ENCODE data around the gene TNIK. TPM values are rescaled to one million over a fixed set of nuclear protein-coding genes. Genes with fewer than 3 reads are reported as not detected.

Gene TNIK
- total RNA-seq, 1 donor from 2014 or later, result 1.5 TPM

DNA sequence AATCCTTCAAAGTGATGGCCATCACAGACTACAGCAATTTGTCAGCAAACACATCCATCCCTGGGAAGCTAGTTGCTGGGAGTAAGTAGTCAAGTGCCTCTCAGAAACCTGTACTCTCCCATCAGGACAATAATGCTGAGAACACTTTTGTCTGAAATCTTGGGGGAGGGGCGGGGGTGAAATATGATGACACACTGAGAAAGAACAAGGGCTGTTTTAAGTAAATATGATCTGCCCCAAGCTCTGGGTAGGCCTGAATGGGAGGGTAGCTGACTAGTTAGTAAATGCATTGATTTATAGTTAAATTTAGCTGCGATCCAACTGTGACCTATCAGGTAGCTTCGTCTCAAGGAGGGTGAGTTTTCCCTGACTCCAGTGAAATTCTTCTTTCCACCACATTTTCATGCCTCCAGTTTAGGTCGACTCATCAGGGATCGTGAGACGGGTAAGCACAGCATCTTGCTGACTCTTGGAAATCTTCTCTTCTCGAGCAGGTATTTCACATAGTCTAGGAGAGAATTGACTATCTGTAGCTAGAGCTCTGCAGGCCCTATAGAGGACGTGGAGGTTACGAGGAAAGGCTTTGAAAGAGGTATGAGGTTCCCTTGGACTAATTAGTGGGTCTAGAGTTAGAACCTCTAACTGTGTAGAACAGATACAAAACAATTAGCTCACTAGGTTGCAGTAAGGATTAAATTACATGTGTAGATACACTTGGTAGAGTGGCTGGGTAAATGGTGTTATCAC is 220.3 kb downstream of the TNIK start:
- no peak overlapping the region for H3K4me3 Mint-ChIP-seq (ENCODE audit: unreplicated experiment)

DNA sequence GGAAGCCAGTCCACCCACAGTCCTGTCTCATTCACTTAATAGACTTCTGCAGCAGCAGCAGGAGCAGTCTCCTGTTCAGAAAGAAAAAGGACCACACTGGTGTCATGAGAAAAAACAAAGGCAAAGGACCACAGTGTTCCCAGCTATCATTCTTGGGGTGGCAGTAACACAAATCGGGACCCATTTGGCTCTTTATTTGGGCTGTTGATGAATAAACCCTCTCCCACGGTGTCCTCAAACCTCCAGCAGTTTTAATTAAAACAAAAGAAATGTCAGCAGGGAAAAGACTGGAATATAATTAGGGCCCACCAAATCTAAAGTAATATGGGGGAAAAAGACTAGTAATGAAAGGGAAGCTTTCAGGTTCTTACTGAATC is 223.2 kb downstream of the TNIK start:
- Mint-ChIP-seq H3K4me3 (ENCODE audit: unreplicated experiment) (no peak overlapping the region), H3K9me3 (ENCODE audit: unreplicated experiment) (peaks cover 4% of the 10 kb centered on the region), H3K36me3 (ENCODE audit: unreplicated experiment) (no peaks in the 10 kb centered on the region), H3K27ac (ENCODE audit: unreplicated experiment) (peak overlapping the region; percentile 38), H3K27me3 (ENCODE audit: unreplicated experiment) (no peaks in the 10 kb centered on the region), H3K4me1 (ENCODE audit: low read depth, unreplicated experiment) (peaks cover 26% of the 10 kb centered on the region)
- DNase-seq, result no peak
- TF ChIP-seq CTCF (IDR thresholded peaks at IDR 0.05; ENCODE audit: partially characterized antibody, unreplicated experiment), result no peak

More for the DNA sequence above, 220.3 kb downstream of the TNIK start:
- Mint-ChIP-seq H3K27ac (ENCODE audit: unreplicated experiment) (peak overlapping the region; percentile 2), H3K36me3 (ENCODE audit: unreplicated experiment) (no peaks in the 10 kb centered on the region), H3K4me1 (ENCODE audit: low read depth, unreplicated experiment) (peaks cover 26% of the 10 kb centered on the region), H3K9me3 (ENCODE audit: unreplicated experiment) (peaks cover 4% of the 10 kb centered on the region), H3K27me3 (ENCODE audit: unreplicated experiment) (no peaks in the 10 kb centered on the region)
- no peak for DNase-seq
- TF ChIP-seq CTCF (IDR thresholded peaks at IDR 0.05; ENCODE audit: partially characterized antibody, unreplicated experiment), result no peak

DNA sequence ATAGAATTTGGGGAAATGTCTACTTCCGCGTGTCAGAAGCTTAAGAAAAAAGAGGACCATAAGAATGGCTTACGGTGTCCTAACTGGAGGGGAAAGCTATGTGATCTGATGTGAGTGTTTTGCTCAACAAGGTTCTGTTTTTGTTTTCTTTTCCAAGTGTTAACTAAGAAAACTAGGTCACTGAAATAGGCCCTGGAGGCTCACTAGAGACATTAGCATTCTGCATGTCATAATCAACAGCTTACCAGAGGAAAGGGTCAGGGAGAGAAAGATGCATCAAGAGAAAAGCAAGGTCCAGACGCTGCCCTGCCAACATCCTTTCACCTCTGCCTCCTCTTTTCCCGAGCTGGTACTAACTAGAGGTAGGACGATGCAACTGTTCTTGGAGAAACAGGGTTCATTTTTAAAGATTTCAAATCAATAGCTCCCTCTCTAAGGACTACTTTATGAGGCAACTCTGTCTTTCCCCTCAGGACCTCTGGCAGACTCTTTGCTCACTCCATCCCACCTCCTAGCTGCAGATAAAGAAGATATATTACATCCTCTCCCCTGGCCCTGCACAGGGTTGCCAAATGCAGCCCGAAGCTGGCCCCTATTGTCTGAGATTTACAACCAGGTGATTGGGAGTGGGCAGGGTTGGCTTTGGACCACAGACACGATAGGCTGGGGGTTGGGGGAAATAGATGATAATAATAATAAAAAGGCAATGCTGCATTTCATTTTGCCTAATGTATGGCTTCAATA is 223.8 kb downstream of the TNIK start:
- Mint-ChIP-seq H3K27me3 (ENCODE audit: unreplicated experiment) (peaks cover under 1% of the 10 kb centered on the region), H3K27ac (ENCODE audit: unreplicated experiment) (no peak overlapping the region), H3K36me3 (ENCODE audit: unreplicated experiment) (no peaks in the 10 kb centered on the region), H3K9me3 (ENCODE audit: unreplicated experiment) (peaks cover 3% of the 10 kb centered on the region), H3K4me1 (ENCODE audit: low read depth, unreplicated experiment) (peaks cover 26% of the 10 kb centered on the region), H3K4me3 (ENCODE audit: unreplicated experiment) (no peak overlapping the region)
- no peak for DNase-seq
- no peak for TF ChIP-seq CTCF (IDR thresholded peaks at IDR 0.05; ENCODE audit: partially characterized antibody, unreplicated experiment)

DNA sequence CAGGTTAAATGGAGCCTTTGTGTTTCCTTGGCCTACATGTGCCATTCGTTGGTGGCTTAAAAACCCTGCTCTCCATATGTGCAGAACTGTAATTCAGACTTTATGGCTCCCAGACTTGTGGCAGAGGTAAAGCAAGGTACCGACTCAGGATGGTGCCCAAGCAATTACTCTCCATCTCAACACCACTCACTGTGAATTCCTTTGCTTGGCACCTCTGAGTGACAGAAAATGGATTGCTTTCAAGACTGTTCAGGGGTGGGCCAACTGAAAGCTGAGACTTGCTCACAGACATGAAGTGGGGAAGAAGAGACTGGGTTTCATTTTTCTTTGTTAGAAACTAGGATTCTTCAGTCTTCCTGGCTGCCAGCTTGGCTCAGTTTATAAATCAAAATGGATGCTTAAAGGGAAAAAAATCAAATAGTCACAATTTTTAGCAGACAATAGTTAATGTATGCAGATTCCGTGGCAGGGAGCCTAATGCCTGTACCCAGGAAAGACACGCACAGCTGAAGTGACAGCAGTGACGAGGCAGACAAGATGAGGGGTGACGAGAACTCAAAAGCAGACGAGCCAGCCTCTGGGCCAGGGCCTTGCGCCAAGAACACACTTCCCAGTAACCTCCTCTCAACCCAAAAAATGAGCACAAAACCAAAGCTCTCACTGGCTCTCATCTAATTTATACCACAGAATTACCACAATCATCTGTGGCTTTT is 225.8 kb downstream of the TNIK start:
- H3K4me3 Mint-ChIP-seq (ENCODE audit: unreplicated experiment), result no peak overlapping the region
- peaks cover 5% of the 10 kb centered on the region for H3K27me3 Mint-ChIP-seq (ENCODE audit: unreplicated experiment)
- no peak overlapping the region for H3K27ac Mint-ChIP-seq (ENCODE audit: unreplicated experiment)
- no peaks in the 10 kb centered on the region for H3K36me3 Mint-ChIP-seq (ENCODE audit: unreplicated experiment)
- no peak for TF ChIP-seq CTCF (IDR thresholded peaks at IDR 0.05; ENCODE audit: partially characterized antibody, unreplicated experiment)
- no peak for DNase-seq
- H3K4me1 Mint-ChIP-seq (ENCODE audit: low read depth, unreplicated experiment), result peaks cover 21% of the 10 kb centered on the region
- no peaks in the 10 kb centered on the region for H3K9me3 Mint-ChIP-seq (ENCODE audit: unreplicated experiment)

Measured in glutamatergic neuron (in vitro differentiated cells).